CD4-positive, alpha-beta T cell treated with Interleukin-21 for 1 hour (primary cell): ENCODE data around the gene RUBCN.
"Not testable (repeated sequence)": the region's sequence is repeated elsewhere in the genome, so short reads cannot be mapped to it uniquely, and the experiment has no call there.

Experiments used
- DNase-seq: peaks from one replicate; pipeline ENCODE4 v3.0.0-alpha.2; 2020

RUBCN gene

GRCh38 chr3:197682713-197683112, 54.0 kb downstream of the RUBCN start:
- DNase-seq, result no peak

- DNase-seq, result no peak
Measured at GRCh38 chr3:197680955-197681521, 55.7 kb downstream of the RUBCN start.

- DNase-seq, result no peak
Measured at GRCh38 chr3:197675951-197676350, 60.8 kb downstream of the RUBCN start.

GRCh38 chr3:197675563-197675860, 61.2 kb downstream of the RUBCN start:
- no peak for DNase-seq

- DNase-seq, result no peak
Measured at GRCh38 chr3:197674741-197675562, 61.8 kb downstream of the RUBCN start.

- no peak for DNase-seq
Measured at GRCh38 chr3:197673170-197673569, 63.5 kb downstream of the RUBCN start.

GRCh38 chr3:197670361-197670760, 66.3 kb downstream of the RUBCN start:
- DNase-seq, result no peak

- no peak for DNase-seq
Measured at GRCh38 chr3:197667968-197668367, 68.7 kb downstream of the RUBCN start.

GRCh38 chr3:197667293-197667692, 69.4 kb downstream of the RUBCN start:
- not testable (repeated sequence) for DNase-seq

- DNase-seq, result not testable (repeated sequence)
Measured at GRCh38 chr3:197666221-197666842, 70.4 kb downstream of the RUBCN start.

- DNase-seq, result not testable (repeated sequence)
Measured at GRCh38 chr3:197665549-197665948, 71.2 kb downstream of the RUBCN start.

- DNase-seq, result not testable (repeated sequence)
Measured at GRCh38 chr3:197665142-197665491, 71.6 kb downstream of the RUBCN start.

- peak; percentile 21 for DNase-seq
Measured at GRCh38 chr3:197664414-197665141, 72.1 kb downstream of the RUBCN start.

- DNase-seq, result not testable (repeated sequence)
Measured at GRCh38 chr3:197663367-197664140, 73.2 kb downstream of the RUBCN start.

- DNase-seq, result not testable (repeated sequence)
Measured at GRCh38 chr3:197662352-197662751, 74.4 kb downstream of the RUBCN start.

- not testable (repeated sequence) for DNase-seq
Measured at GRCh38 chr3:197661874-197662273, 74.8 kb downstream of the RUBCN start.

- DNase-seq, result not testable (repeated sequence)
Measured at GRCh38 chr3:197661234-197661834, 75.4 kb downstream of the RUBCN start.

GRCh38 chr3:197659701-197660100, 77.0 kb downstream of the RUBCN start:
- DNase-seq, result not testable (repeated sequence)

- DNase-seq, result not testable (repeated sequence)
Measured at GRCh38 chr3:197659144-197659543, 77.6 kb downstream of the RUBCN start.

GRCh38 chr3:197658706-197659105, 78.0 kb downstream of the RUBCN start:
- not testable (repeated sequence) for DNase-seq

GRCh38 chr3:197657541-197658292, 79.0 kb downstream of the RUBCN start:
- DNase-seq, result not testable (repeated sequence)
